ENCODE measurements around the gene SPINT1. TPM values are rescaled to one million over a fixed set of nuclear protein-coding genes. Genes with fewer than 3 reads are reported as not detected.

The SPINT1 gene
- total RNA-seq, 2 experiments from 2014 or later: 4.9 to 5.1 TPM

- Mint-ChIP-seq H3K36me3 (ENCODE audit: low read depth) (no peaks in the 10 kb centered on the region), H3K4me1 (peaks cover 16% of the 10 kb centered on the region), H3K27ac (no peak overlapping the region), H3K27me3 (peaks cover 27% of the 10 kb centered on the region), H3K9me3 (no peaks in the 10 kb centered on the region), H3K4me3 (no peak overlapping the region)
- POLR2A ChIA-PET: interaction anchor here (0.9 to 1.6 kb wide), 5 partner anchors 10 to 128 kb away, joined by 3 to 4 read pairs (median 3); no protein-coding TSS in a partner anchor
- DNase-seq: no peak
- CTCF ChIA-PET: interaction anchor here (1.1 to 3.1 kb wide), 3 partner anchors 20 to 22 kb away, joined by 8 to 18 read pairs (median 8); partner anchors contain the start of gene VPS18
These were observed 28.1 kb downstream of the SPINT1 start for GRCh38 chr15:40871749-40872617.

GRCh38 chr15:40872791-40873693 lies 29.2 kb downstream of the SPINT1 start:
- POLR2A ChIA-PET: interaction anchor here (0.6 to 1.6 kb wide), 5 partner anchors 9 to 423 kb away, joined by 3 to 6 read pairs (median 4); partner anchors contain the start of gene VPS18
- peak overlapping the region; percentile 69 for H3K4me3 Mint-ChIP-seq
- no peaks in the 10 kb centered on the region for H3K9me3 Mint-ChIP-seq
- CTCF ChIA-PET: interaction anchor here (0.6 to 3.1 kb wide), 10 partner anchors 9 to 311 kb away, joined by 3 to 18 read pairs (median 4); partner anchors contain the start of genes DNAJC17, VPS18 and ZFYVE19
- no peaks in the 10 kb centered on the region for H3K36me3 Mint-ChIP-seq (ENCODE audit: low read depth)
- peaks cover 16% of the 10 kb centered on the region for H3K4me1 Mint-ChIP-seq
- no peak for DNase-seq
- H3K27me3 Mint-ChIP-seq: peaks cover 27% of the 10 kb centered on the region
- H3K27ac Mint-ChIP-seq: no peak overlapping the region

GRCh38 chr15:40873694-40874561 lies 30.1 kb downstream of the SPINT1 start, which contains the start of gene RHOV:
Gene RHOV (minus strand): TSS chr15:40874234. CDS start chr15:40874139, 95 bp downstream.
- no peaks in the 10 kb centered on the region for H3K36me3 Mint-ChIP-seq (ENCODE audit: low read depth)
- H3K4me3 Mint-ChIP-seq: peak within 1 kb of the TSS; percentile 69
- H3K9me3 Mint-ChIP-seq: no peaks in the 10 kb centered on the region
- DNase-seq: peak; percentile 44
- H3K27me3 Mint-ChIP-seq: peaks cover 27% of the 10 kb centered on the region
- no peak within 1 kb of the TSS for H3K27ac Mint-ChIP-seq
- H3K4me1 Mint-ChIP-seq: peaks cover 20% of the 10 kb centered on the region
- ChIA-PET CTCF (interaction anchor here (0.5 to 3.1 kb wide), 13 partner anchors 9 to 391 kb away, joined by 3 to 18 read pairs (median 3); partner anchors contain the start of genes DNAJC17, VPS18 and ZFYVE19), POLR2A (interaction anchor here (0.6 to 1.2 kb wide), 4 partner anchors 8 to 422 kb away, joined by 3 to 6 read pairs (median 4); partner anchors contain the start of gene VPS18)

- Mint-ChIP-seq H3K36me3 (ENCODE audit: low read depth) (no peaks in the 10 kb centered on the region), H3K27me3 (peaks cover 27% of the 10 kb centered on the region), H3K4me3 (no peak overlapping the region), H3K4me1 (peaks cover 26% of the 10 kb centered on the region), H3K9me3 (no peaks in the 10 kb centered on the region), H3K27ac (no peak overlapping the region)
- ChIA-PET CTCF (interaction anchor here (1.7 to 7.4 kb wide), 2 partner anchors 16 to 19 kb away, joined by 5 to 41 read pairs; partner anchors contain the start of gene VPS18), POLR2A (interaction anchor here (1.0 to 1.7 kb wide), 2 partner anchors 18 to 355 kb away, joined by 3 to 7 read pairs; partner anchors contain the start of genes CHP1 and VPS18)
- no peak for DNase-seq
These were observed 32.3 kb downstream of the SPINT1 start for GRCh38 chr15:40875991-40876730.

- POLR2A ChIA-PET: interaction anchor here (1.0 to 1.7 kb wide), 3 partner anchors 17 to 50 kb away, joined by 3 to 7 read pairs (median 3); partner anchors contain the start of gene VPS18
- no peaks in the 10 kb centered on the region for H3K9me3 Mint-ChIP-seq
These were observed 33.8 kb downstream of the SPINT1 start for GRCh38 chr15:40877694-40878093.

GRCh38 chr15:40878785-40879184 lies 34.9 kb downstream of the SPINT1 start:
- Mint-ChIP-seq H3K27ac (no peak overlapping the region), H3K4me1 (peaks cover 13% of the 10 kb centered on the region), H3K27me3 (peaks cover 15% of the 10 kb centered on the region), H3K4me3 (no peak overlapping the region), H3K9me3 (no peaks in the 10 kb centered on the region), H3K36me3 (ENCODE audit: low read depth) (no peaks in the 10 kb centered on the region)
- DNase-seq: no peak
- ChIA-PET CTCF (interaction anchor here (7.4 kb wide), 1 partner anchor 16 kb away, joined by 41 read pairs; the partner anchor contains the start of gene VPS18), POLR2A (interaction anchor here (1.0 to 1.2 kb wide), 3 partner anchors 28 to 184 kb away, joined by 3 to 4 read pairs (median 3); partner anchors contain the start of gene RAD51)

More at GRCh38 chr15:40877694-40878093, 33.8 kb downstream of the SPINT1 start:
- no peak for DNase-seq
- Mint-ChIP-seq H3K4me3 (no peak overlapping the region), H3K4me1 (peaks cover 19% of the 10 kb centered on the region), H3K27ac (no peak overlapping the region), H3K36me3 (ENCODE audit: low read depth) (no peaks in the 10 kb centered on the region), H3K27me3 (peaks cover 21% of the 10 kb centered on the region)
- CTCF ChIA-PET: interaction anchor here (0.8 to 7.4 kb wide), 3 partner anchors 14 to 134 kb away, joined by 3 to 41 read pairs (median 5); partner anchors contain the start of gene VPS18

- CTCF ChIA-PET: interaction anchor here (7.4 kb wide), 1 partner anchor 15 kb away, joined by 41 read pairs; the partner anchor contains the start of gene VPS18
- H3K27ac Mint-ChIP-seq: no peak overlapping the region
- H3K9me3 Mint-ChIP-seq: no peaks in the 10 kb centered on the region
- H3K27me3 Mint-ChIP-seq: peaks cover 10% of the 10 kb centered on the region
- peaks cover 14% of the 10 kb centered on the region for H3K4me1 Mint-ChIP-seq
- no peaks in the 10 kb centered on the region for H3K36me3 Mint-ChIP-seq (ENCODE audit: low read depth)
- H3K4me3 Mint-ChIP-seq: no peak overlapping the region
- DNase-seq: no peak
- POLR2A ChIA-PET: interaction anchor here (1.2 kb wide), 1 partner anchor 185 kb away, joined by 4 read pairs; the partner anchor contains the start of gene RAD51
These were observed 35.8 kb downstream of the SPINT1 start for GRCh38 chr15:40879609-40880008.

- H3K4me3 Mint-ChIP-seq: no peak overlapping the region
- H3K27ac Mint-ChIP-seq: no peak overlapping the region
- H3K4me1 Mint-ChIP-seq: peaks cover 21% of the 10 kb centered on the region
- ChIA-PET CTCF (interaction anchor here (1.3 to 7.4 kb wide), 4 partner anchors 11 to 26 kb away, joined by 3 to 41 read pairs (median 20); partner anchors contain the start of gene VPS18), POLR2A (no interaction called here)
- peaks cover 6% of the 10 kb centered on the region for H3K27me3 Mint-ChIP-seq
- H3K9me3 Mint-ChIP-seq: no peaks in the 10 kb centered on the region
- DNase-seq: no peak
- no peaks in the 10 kb centered on the region for H3K36me3 Mint-ChIP-seq (ENCODE audit: low read depth)
These were observed 37.5 kb downstream of the SPINT1 start for GRCh38 chr15:40881351-40881750.

- DNase-seq: no peak
- peaks cover 3% of the 10 kb centered on the region for H3K27me3 Mint-ChIP-seq
- ChIA-PET POLR2A (no interaction called here), CTCF (interaction anchor here (3.3 kb wide), 1 partner anchor 28 kb away, joined by 32 read pairs; no protein-coding TSS in a partner anchor)
- no peaks in the 10 kb centered on the region for H3K9me3 Mint-ChIP-seq
- H3K27ac Mint-ChIP-seq: no peak overlapping the region
- H3K4me3 Mint-ChIP-seq: no peak overlapping the region
- no peaks in the 10 kb centered on the region for H3K36me3 Mint-ChIP-seq (ENCODE audit: low read depth)
- peaks cover 14% of the 10 kb centered on the region for H3K4me1 Mint-ChIP-seq
These were observed 42.7 kb downstream of the SPINT1 start for GRCh38 chr15:40886586-40886985.

GRCh38 chr15:40889112-40889511 lies 45.3 kb downstream of the SPINT1 start:
- H3K27me3 Mint-ChIP-seq: peaks cover 7% of the 10 kb centered on the region

More at GRCh38 chr15:40889112-40889511, 45.3 kb downstream of the SPINT1 start:
- Mint-ChIP-seq H3K4me3 (no peak overlapping the region), H3K9me3 (no peaks in the 10 kb centered on the region), H3K4me1 (peaks cover 31% of the 10 kb centered on the region), H3K27ac (no peak overlapping the region), H3K36me3 (ENCODE audit: low read depth) (no peaks in the 10 kb centered on the region)
- DNase-seq: no peak
- ChIA-PET CTCF (interaction anchor here (0.7 to 6.3 kb wide), 3 partner anchors 15 to 299 kb away, joined by 3 to 216 read pairs (median 4); partner anchors contain the start of gene RHOV), POLR2A (interaction anchor here (0.7 kb wide), 1 partner anchor 32 kb away, joined by 3 read pairs; no protein-coding TSS in a partner anchor)
